H1 (cell line): Measurements from ENCODE around the gene PNMA8C. TPM values are rescaled to one million over a fixed set of nuclear protein-coding genes. Genes with fewer than 3 reads are reported as not detected.

ENCODE experiments used
- CBX8 ChIP-seq: fragments of 300-800, 300-1000 bp; sonication (generic); IDR thresholded peaks from 2 replicates; pipeline ENCODE4 v1.7.1; 2016; ENCODE audit warnings: low read depth, low read length, borderline replicate concordance
- NANOG ChIP-seq: IDR thresholded peaks from 2 replicates; pipeline ENCODE4 v1.6.1; 2011; ENCODE audit warnings: low read length, low read depth, mild to moderate bottlenecking, inconsistent platforms; ENCODE audit not compliant: insufficient read depth, poor library complexity, severe bottlenecking
- SP1 ChIP-seq: IDR thresholded peaks from 2 replicates; pipeline ENCODE4 v1.6.1; 2011; ENCODE audit warnings: low read depth, low read length
- ZNF274 ChIP-seq: IDR thresholded peaks from 2 replicates; pipeline ENCODE4 v1.7.0; 2012; ENCODE audit warnings: low read length, borderline replicate concordance; ENCODE audit errors: extremely low read depth
- polyA plus RNA-seq, 7 experiments: library from polyadenylated mRNA; depleted of rRNA in 3 of 7; stranded (reverse) in 5 of 7; unstranded in 2 of 7; fragments of >200 nt in 5 of 7; fragments of 200-250 nt in 2 of 7; gene quantifications; 1 replicate in 5 of 7; 2 replicates in 1 of 7; 4 replicates in 1 of 7; pipeline versions ENCODE4 v1.2.1 to v1.2.3, GENCODE V29; 2011 to 2013; ENCODE audit warnings: missing spikeins in 2 of 7, mixed read lengths in 2 of 7
- total RNA-seq: library from RNA; stranded (reverse); fragmentation: NEBNext Ultra II Directional; extraction: Animal tissue kit (Norgen Biotek cat#: 25700); gene quantifications from 2 replicates; pipeline ENCODE4 v1.2.1, GENCODE V29; 2021

PNMA8C gene
- total and polyA plus RNA-seq, 2 of the 8 experiments (the other 6 are each of a cell fraction or from before 2014, with no cell fraction given): 0.53 to 1.8 TPM

DNA sequence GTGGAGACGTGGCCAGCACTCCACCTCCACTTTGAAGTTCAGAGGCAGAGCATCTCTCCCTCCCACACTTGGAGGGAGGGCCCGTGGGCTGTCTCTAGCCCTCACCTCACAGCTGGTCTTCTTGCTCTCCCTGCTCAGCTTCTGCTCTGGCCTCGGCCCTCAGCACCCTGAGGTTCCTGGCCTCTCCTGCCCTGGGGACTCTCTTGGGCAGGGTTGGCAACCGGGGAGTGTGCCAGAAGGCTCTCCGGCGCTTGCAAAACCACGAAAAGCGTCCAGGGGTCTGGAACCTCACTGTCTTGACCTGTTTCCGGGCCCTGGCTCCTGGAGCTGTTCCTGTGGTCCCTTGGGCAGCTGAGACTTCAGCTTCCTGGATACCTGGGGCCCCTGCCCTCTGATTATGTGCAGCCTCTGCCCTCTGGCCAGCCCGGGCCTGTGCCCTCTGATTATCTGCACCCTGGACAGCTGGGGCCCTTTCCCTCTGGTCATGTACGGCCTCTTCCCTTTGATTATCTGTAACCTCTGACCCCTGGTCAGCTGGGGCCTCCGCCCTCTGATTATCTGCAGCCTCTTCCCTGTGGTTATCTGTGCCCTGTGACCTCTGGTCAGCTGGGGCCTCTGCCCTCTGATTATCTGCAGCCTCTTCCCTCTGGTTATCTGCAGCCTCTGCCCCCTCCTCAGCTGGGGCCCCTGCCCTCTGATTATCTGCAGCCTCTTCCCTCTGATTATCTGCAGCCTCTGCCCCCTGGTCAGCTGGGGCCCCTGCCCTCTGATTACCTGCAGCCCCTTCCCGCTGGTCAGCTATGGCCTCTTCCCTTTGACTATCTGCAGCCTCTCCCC is 17.4 kb downstream of the PNMA8C start (continued):
- TF ChIP-seq NANOG (no peak), ZNF274 (no peak), CBX8 (no peak), SP1 (no peak)
- TF ChIP-seq, all 59 proteins: peak for 0
